ENCODE results near the gene MAN1C1.

DNA sequence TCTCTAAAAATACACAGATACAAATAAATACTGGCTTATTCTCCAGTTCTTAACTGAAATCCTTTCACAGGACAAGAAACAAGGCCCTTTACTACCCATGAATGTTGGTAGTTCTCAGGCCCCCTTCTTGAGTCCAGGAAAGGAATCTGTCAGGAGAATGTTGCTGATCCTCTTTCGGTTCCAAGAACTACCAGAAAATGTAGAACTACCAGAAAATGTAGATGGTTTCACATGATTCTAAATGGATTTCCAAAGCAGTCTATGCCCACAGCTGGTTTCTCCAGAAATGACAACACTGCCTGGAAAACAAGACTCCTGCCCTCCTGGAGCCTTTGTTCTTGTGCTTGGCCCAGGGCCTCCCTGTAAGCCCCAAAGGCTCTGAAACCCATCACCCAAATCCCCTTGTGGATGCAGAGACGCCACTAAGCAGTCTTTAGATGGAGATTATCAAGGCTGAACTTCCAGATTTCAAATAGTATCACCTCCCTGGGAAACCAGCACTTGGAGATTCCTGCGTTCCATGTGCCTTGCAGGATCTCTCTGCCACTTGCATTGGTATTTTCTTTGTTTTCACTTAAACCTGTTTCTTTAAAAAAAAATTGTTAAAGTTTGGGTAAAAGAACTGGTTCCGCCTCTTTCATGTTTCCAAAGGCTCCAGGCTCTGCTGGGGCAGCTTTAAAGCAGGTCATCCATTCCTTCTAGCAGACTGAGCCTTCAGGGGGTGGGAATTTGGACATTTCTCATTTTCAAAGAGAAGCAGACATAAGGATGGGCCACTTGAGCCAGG, 53.4 kb downstream of the MAN1C1 start:
- TF ChIP-seq, protein P1, sequence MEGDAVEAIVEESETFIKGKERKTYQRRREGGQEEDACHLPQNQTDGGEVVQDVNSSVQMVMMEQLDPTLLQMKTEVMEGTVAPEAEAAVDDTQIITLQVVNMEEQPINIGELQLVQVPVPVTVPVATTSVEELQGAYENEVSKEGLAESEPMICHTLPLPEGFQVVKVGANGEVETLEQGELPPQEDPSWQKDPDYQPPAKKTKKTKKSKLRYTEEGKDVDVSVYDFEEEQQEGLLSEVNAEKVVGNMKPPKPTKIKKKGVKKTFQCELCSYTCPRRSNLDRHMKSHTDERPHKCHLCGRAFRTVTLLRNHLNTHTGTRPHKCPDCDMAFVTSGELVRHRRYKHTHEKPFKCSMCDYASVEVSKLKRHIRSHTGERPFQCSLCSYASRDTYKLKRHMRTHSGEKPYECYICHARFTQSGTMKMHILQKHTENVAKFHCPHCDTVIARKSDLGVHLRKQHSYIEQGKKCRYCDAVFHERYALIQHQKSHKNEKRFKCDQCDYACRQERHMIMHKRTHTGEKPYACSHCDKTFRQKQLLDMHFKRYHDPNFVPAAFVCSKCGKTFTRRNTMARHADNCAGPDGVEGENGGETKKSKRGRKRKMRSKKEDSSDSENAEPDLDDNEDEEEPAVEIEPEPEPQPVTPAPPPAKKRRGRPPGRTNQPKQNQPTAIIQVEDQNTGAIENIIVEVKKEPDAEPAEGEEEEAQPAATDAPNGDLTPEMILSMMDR (IDR thresholded peaks at IDR 0.05), result no peak
- TF ChIP-seq EZH2 (IDR thresholded peaks at IDR 0.05) (no peak), EZH2phosphoT487 (IDR thresholded peaks at IDR 0.05) (no peak)

Measured in neural progenitor cell (in vitro differentiated cells).